Ishikawa (cell line): ENCODE data around the gene SLC5A9.

ENCODE experiments used
- CEBPB ChIP-seq: IDR thresholded peaks from 2 replicates; pipeline ENCODE4 v1.6.1; 2012
- EGR1 ChIP-seq: IDR thresholded peaks from 2 replicates; pipeline ENCODE4 v1.6.1; 2012
- EP300 ChIP-seq: IDR thresholded peaks from 2 replicates; pipeline ENCODE4 v1.6.1; 2012; ENCODE audit warnings: borderline replicate concordance
- MAX ChIP-seq: IDR thresholded peaks from 2 replicates; pipeline ENCODE4 v1.6.1; 2012
- RAD21 ChIP-seq: IDR thresholded peaks from 2 replicates; pipeline ENCODE4 v1.6.1; 2012; ENCODE audit warnings: low read depth
- REST ChIP-seq: IDR thresholded peaks from 2 replicates; pipeline ENCODE4 v1.6.1; 2012; ENCODE audit warnings: low read depth, mild to moderate bottlenecking
- TAF1 ChIP-seq: IDR thresholded peaks from 2 replicates; pipeline ENCODE4 v1.6.1; 2012; ENCODE audit warnings: low read depth, mild to moderate bottlenecking
- TCF12 ChIP-seq: IDR thresholded peaks from 2 replicates; pipeline ENCODE4 v1.6.1; 2012; ENCODE audit warnings: low read depth
- TEAD4 ChIP-seq: IDR thresholded peaks from 2 replicates; pipeline ENCODE4 v1.6.1; 2012
- USF1 ChIP-seq: IDR thresholded peaks from 2 replicates; pipeline ENCODE4 v1.6.1; 2012
- YY1 ChIP-seq: IDR thresholded peaks from 2 replicates; pipeline ENCODE4 v1.6.1; 2012; ENCODE audit warnings: low read depth
- ZBTB7A ChIP-seq: IDR thresholded peaks from 2 replicates; pipeline ENCODE4 v1.6.1; 2012; ENCODE audit warnings: low read depth

- no peak for TF ChIP-seq RAD21
- no peak for TF ChIP-seq TAF1
- no peak for TF ChIP-seq EP300
- TF ChIP-seq REST: no peak
- no peak for TF ChIP-seq EGR1
- no peak for TF ChIP-seq ZBTB7A
- no peak for TF ChIP-seq YY1
- TF ChIP-seq TCF12: no peak
- no peak for TF ChIP-seq CEBPB
- no peak for TF ChIP-seq USF1
- no peak for TF ChIP-seq MAX
- no peak for TF ChIP-seq TEAD4
Observed at GRCh38 chr1:48207131-48207530, 15.4 kb upstream of the SLC5A9 start.
